KMS-11 (cell line): ENCODE measurements around the gene ATP1A2.

Experiments
- H2AFZ ChIP-seq: fragments of 200-600 bp; sonication (generic); 2 replicates; pipeline ENCODE4 v1.6.1; 2016; ENCODE audit warnings: antibody characterized with exemption, mixed run types, low read depth
- H3K27ac ChIP-seq: fragments of 200-600 bp; sonication (generic); 2 replicates; pipeline ENCODE4 v1.6.1; 2016; ENCODE audit warnings: mild to moderate bottlenecking, mixed run types
- H3K27me3 ChIP-seq: fragments of 200-600 bp; sonication (generic); 2 replicates; pipeline ENCODE4 v1.6.1; 2017; ENCODE audit warnings: mild to moderate bottlenecking, low read depth, mixed run types, moderate library complexity; ENCODE audit not compliant: insufficient read depth
- H3K36me3 ChIP-seq: fragments of 200-600 bp; sonication (generic); 2 replicates; pipeline ENCODE4 v1.6.1; 2017; ENCODE audit warnings: mild to moderate bottlenecking, mixed run types; ENCODE audit not compliant: insufficient read depth
- H3K4me1 ChIP-seq: fragments of 200-600 bp; sonication (generic); 2 replicates; pipeline ENCODE4 v1.6.1; 2016; ENCODE audit warnings: mild to moderate bottlenecking, low read depth, mixed run types; ENCODE audit not compliant: poor library complexity, severe bottlenecking
- H3K4me2 ChIP-seq: fragments of 200-600 bp; sonication (generic); 2 replicates; pipeline ENCODE4 v1.7.0; 2016; ENCODE audit warnings: mild to moderate bottlenecking, mixed run types
- H3K4me3 ChIP-seq: fragments of 200-600 bp; sonication (generic); IDR thresholded peaks from 2 replicates; pipeline ENCODE4 v1.6.1; 2017; ENCODE audit warnings: low read depth, low read length, mixed read lengths; ENCODE audit not compliant: insufficient read depth
- H3K79me2 ChIP-seq: fragments of 200-600 bp; sonication (generic); 2 replicates; pipeline ENCODE4 v1.6.1; 2016; ENCODE audit warnings: low read depth, mixed run types; ENCODE audit not compliant: insufficient read depth
- H3K9ac ChIP-seq: fragments of 200-600 bp; sonication (generic); 2 replicates; pipeline ENCODE4 v1.6.1; 2016; ENCODE audit warnings: mild to moderate bottlenecking, mixed run types
- H4K20me1 ChIP-seq: fragments of 200-600 bp; sonication (generic); 2 replicates; pipeline ENCODE4 v1.6.1; 2016; ENCODE audit warnings: mild to moderate bottlenecking, mixed run types; ENCODE audit not compliant: insufficient read depth
- CTCF ChIP-seq: fragments of 200-600 bp; sonication (generic); conservative IDR thresholded peaks from 2 replicates; pipeline ENCODE4 v1.6.1; 2017; ENCODE audit warnings: low read depth, mild to moderate bottlenecking, antibody characterized with exemption, low read length, moderate library complexity, mixed read lengths

ATP1A2 gene

GRCh38 chr1:160129046-160129445 lies 13.5 kb downstream of the ATP1A2 start:
- Histone ChIP-seq H3K4me1 (peaks cover 17% of the 10 kb centered on the region), H3K4me3 (no peak overlapping the region), H3K36me3 (no peaks in the 10 kb centered on the region), H3K79me2 (no peaks in the 10 kb centered on the region), H3K4me2 (no peak overlapping the region), H4K20me1 (no peaks in the 10 kb centered on the region), H3K27me3 (no peaks in the 10 kb centered on the region), H3K27ac (no peak overlapping the region), H2AFZ (no peak overlapping the region), H3K9ac (no peak overlapping the region)
- no peak for TF ChIP-seq CTCF

DNA sequence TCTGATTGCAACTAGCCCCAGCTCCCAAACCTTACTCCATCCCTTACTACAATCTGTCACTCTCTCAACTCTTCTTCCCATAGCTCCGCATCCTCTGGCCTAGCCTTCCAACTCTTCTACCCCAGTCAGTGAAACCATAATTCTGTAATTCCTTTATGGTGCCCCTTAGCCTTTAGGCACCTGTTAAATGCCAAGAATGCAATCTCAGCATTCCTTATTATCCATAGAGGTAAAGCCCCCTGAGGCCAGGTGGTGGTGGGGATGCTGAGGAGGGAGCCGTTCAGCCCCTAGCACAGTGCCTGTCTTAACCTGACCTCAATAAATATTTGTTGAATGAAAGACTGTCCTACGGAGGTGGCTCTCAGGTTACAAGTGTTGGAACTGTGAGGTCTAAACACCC lies 14.0 kb downstream of the ATP1A2 start:
- no peaks in the 10 kb centered on the region for H3K79me2 ChIP-seq
- H3K36me3 ChIP-seq, result no peaks in the 10 kb centered on the region
- no peak overlapping the region for H2AFZ ChIP-seq
- no peak for TF ChIP-seq CTCF
- peaks cover 15% of the 10 kb centered on the region for H3K4me1 ChIP-seq
- H3K4me2 ChIP-seq, result no peak overlapping the region
- no peak overlapping the region for H3K27ac ChIP-seq
- H3K27me3 ChIP-seq, result no peaks in the 10 kb centered on the region
- no peak overlapping the region for H3K9ac ChIP-seq
- no peaks in the 10 kb centered on the region for H4K20me1 ChIP-seq
- H3K4me3 ChIP-seq, result no peak overlapping the region

GRCh38 chr1:160129966-160130365 lies 14.4 kb downstream of the ATP1A2 start:
- no peaks in the 10 kb centered on the region for H3K79me2 ChIP-seq
- TF ChIP-seq CTCF, result no peak
- H3K27ac ChIP-seq, result no peak overlapping the region
- H3K36me3 ChIP-seq, result no peaks in the 10 kb centered on the region
- H3K4me3 ChIP-seq, result no peak overlapping the region
- no peaks in the 10 kb centered on the region for H3K27me3 ChIP-seq
- H3K4me1 ChIP-seq, result peaks cover 11% of the 10 kb centered on the region
- no peak overlapping the region for H2AFZ ChIP-seq
- H3K9ac ChIP-seq, result no peak overlapping the region
- H3K4me2 ChIP-seq, result no peak overlapping the region
- no peaks in the 10 kb centered on the region for H4K20me1 ChIP-seq

GRCh38 chr1:160130486-160130885 lies 14.9 kb downstream of the ATP1A2 start:
- Histone ChIP-seq H3K4me1 (peaks cover 9% of the 10 kb centered on the region), H3K36me3 (no peaks in the 10 kb centered on the region), H3K27me3 (no peaks in the 10 kb centered on the region), H3K4me3 (no peak overlapping the region), H3K4me2 (no peak overlapping the region), H4K20me1 (no peaks in the 10 kb centered on the region), H3K79me2 (no peaks in the 10 kb centered on the region), H3K27ac (no peak overlapping the region), H2AFZ (no peak overlapping the region), H3K9ac (no peak overlapping the region)
- no peak for TF ChIP-seq CTCF

- no peak for TF ChIP-seq CTCF
- H3K9ac ChIP-seq, result no peak overlapping the region
- no peaks in the 10 kb centered on the region for H4K20me1 ChIP-seq
- no peak overlapping the region for H2AFZ ChIP-seq
- H3K27me3 ChIP-seq, result no peaks in the 10 kb centered on the region
- H3K27ac ChIP-seq, result no peak overlapping the region
- H3K79me2 ChIP-seq, result no peaks in the 10 kb centered on the region
- H3K4me3 ChIP-seq, result no peak overlapping the region
- no peak overlapping the region for H3K4me2 ChIP-seq
- H3K36me3 ChIP-seq, result no peaks in the 10 kb centered on the region
- H3K4me1 ChIP-seq, result peaks cover 4% of the 10 kb centered on the region
Measured at GRCh38 chr1:160130939-160131338, 15.4 kb downstream of the ATP1A2 start.
